K562 (cell line): Measurements from ENCODE around the gene UGT2B15. TPM values are rescaled to one million over a fixed set of nuclear protein-coding genes. Genes with fewer than 3 reads are reported as not detected.

Experiments
- BRD4 ChIP-seq: fragments of 200-600 bp; sonication (generic); IDR thresholded peaks from 2 replicates; pipeline ENCODE4 v1.6.1; 2017; ENCODE audit warnings: inconsistent platforms
- EP300 ChIP-seq: IDR thresholded peaks from 2 replicates; pipeline ENCODE4 v1.6.1; 2012; ENCODE audit warnings: low read length, improper control_type of control experiment
- RBBP5 ChIP-seq: fragments of 200-600 bp; sonication (generic); IDR thresholded peaks from 2 replicates; pipeline ENCODE4 v1.6.1; 2012; ENCODE audit warnings: borderline replicate concordance, mild to moderate bottlenecking, low read length, control low read depth, inconsistent platforms; ENCODE audit not compliant: insufficient read depth, poor library complexity, severe bottlenecking
- SRSF3 ChIP-seq: fragments of 200-400 bp; formaldehyde crosslinking; IDR thresholded peaks from 2 replicates; pipeline ENCODE4 v1.6.1; 2016; ENCODE audit warnings: mild to moderate bottlenecking, low read length, moderate library complexity; ENCODE audit not compliant: insufficient read depth
- TSHZ1 ChIP-seq: fragments of 250-450 bp; sonication (Bioruptor Pico); IDR thresholded peaks from 2 replicates; pipeline ENCODE4 v1.4.0; 2020; ENCODE audit warnings: mild to moderate bottlenecking, moderate library complexity
- ZFPM2 ChIP-seq: fragments of 250-450 bp; sonication (Bioruptor Pico); IDR thresholded peaks from 2 replicates; pipeline ENCODE4 v1.5.1; 2022; ENCODE audit warnings: mild to moderate bottlenecking
- ZNF175 ChIP-seq: fragments of 200-800 bp; sonication (Bioruptor generic); IDR thresholded peaks from 2 replicates; pipeline ENCODE4 v1.6.1; 2016; ENCODE audit warnings: low read depth, mild to moderate bottlenecking, missing genetic modification characterization, missing compliant biosample characterization
- ZNF263 ChIP-seq: sonication (generic); formaldehyde crosslinking; IDR thresholded peaks from 2 replicates; pipeline ENCODE4 v1.8.0; 2022; ENCODE audit warnings: mild to moderate bottlenecking, missing genetic modification reagents, borderline replicate concordance
- ZNF699 ChIP-seq: fragments of 250-450 bp; sonication (Bioruptor Pico); IDR thresholded peaks from 2 replicates; pipeline ENCODE4 v1.8.0; 2021; ENCODE audit warnings: mild to moderate bottlenecking, moderate library complexity; ENCODE audit not compliant: insufficient replicate concordance
- polyA plus RNA-seq, 8 experiments: library from polyadenylated mRNA; depleted of rRNA in 4 of 8; stranded (reverse) in 5 of 8; unstranded in 3 of 8; fragments of >200 nt; fragmentation: Nextera tagmentation in 2 of 8; fragmentation: Illumina TruSeq in 1 of 8; extraction: Ambion mirVana in 2 of 8; extraction: Trizol in 1 of 8; gene quantifications; 2 replicates each; pipeline versions ENCODE4 v1.2.1 to v1.2.3, GENCODE V29; 2011 to 2014; ENCODE audit warnings: inconsistent platforms in 1 of 8, missing spikeins in 1 of 8
- total RNA-seq, 7 experiments: library from RNA; depleted of rRNA in 6 of 7; stranded (reverse); fragments of >200 nt in 6 of 7; fragmentation: Illumina TruSeq in 2 of 7; extraction: Trizol in 2 of 7; gene quantifications; 2 replicates each; pipeline versions ENCODE4 v1.2.1 to v1.2.3, GENCODE V29; 2011 to 2021; ENCODE audit warnings: low replicate concordance in 1 of 7
- TF ChIP-seq, protein P1 (sequence below): fragments of 450-650 bp; IDR thresholded peaks from one replicate; pipeline ENCODE4 v1.6.1; 2018; ENCODE audit warnings: mild to moderate bottlenecking, moderate library complexity; ENCODE audit not compliant: partially characterized antibody
- TF ChIP-seq, protein P2 (sequence below), 2 experiments: IDR thresholded peaks in 1 of 2; conservative IDR thresholded peaks in 1 of 2; 2 replicates each; pipeline ENCODE4 v1.6.1; 2016; ENCODE audit warnings: low read depth in 2 of 2, mild to moderate bottlenecking in 1 of 2, missing compliant biosample characterization in 1 of 2, missing genetic modification characterization in 1 of 2, moderate library complexity in 1 of 2

UGT2B15 gene
- total and polyA plus RNA-seq, 9 of the 15 experiments (the other 6 are each of a cell fraction or from before 2014, with no cell fraction given), result 0.06 to 0.16 (median 0.10) TPM; not detected in 6

- TF ChIP-seq, protein P1, sequence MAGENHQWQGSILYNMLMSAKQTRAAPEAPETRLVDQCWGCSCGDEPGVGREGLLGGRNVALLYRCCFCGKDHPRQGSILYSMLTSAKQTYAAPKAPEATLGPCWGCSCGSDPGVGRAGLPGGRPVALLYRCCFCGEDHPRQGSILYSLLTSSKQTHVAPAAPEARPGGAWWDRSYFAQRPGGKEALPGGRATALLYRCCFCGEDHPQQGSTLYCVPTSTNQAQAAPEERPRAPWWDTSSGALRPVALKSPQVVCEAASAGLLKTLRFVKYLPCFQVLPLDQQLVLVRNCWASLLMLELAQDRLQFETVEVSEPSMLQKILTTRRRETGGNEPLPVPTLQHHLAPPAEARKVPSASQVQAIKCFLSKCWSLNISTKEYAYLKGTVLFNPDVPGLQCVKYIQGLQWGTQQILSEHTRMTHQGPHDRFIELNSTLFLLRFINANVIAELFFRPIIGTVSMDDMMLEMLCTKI, result no peak
- TF ChIP-seq, protein P2, sequence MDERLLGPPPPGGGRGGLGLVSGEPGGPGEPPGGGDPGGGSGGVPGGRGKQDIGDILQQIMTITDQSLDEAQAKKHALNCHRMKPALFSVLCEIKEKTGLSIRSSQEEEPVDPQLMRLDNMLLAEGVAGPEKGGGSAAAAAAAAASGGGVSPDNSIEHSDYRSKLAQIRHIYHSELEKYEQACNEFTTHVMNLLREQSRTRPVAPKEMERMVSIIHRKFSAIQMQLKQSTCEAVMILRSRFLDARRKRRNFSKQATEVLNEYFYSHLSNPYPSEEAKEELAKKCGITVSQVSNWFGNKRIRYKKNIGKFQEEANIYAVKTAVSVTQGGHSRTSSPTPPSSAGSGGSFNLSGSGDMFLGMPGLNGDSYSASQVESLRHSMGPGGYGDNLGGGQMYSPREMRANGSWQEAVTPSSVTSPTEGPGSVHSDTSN (CRISPR knock-in tag; IDR thresholded peaks at IDR 0.05; ENCODE audit: low read depth), result no peak
- TF ChIP-seq, protein P2 (tag; conservative IDR thresholded peaks at IDR 0.05; ENCODE audit: low read depth), result no peak
- TF ChIP-seq RBBP5, result no peak
- no peak for TF ChIP-seq ZNF175 (CRISPR knock-in tag)
- no peak for TF ChIP-seq SRSF3
- no peak for TF ChIP-seq ZNF263 (CRISPR knock-in tag)
- no peak for TF ChIP-seq EP300
- no peak for TF ChIP-seq ZNF699 (CRISPR knock-in tag)
- TF ChIP-seq BRD4, result no peak
- no peak for TF ChIP-seq TSHZ1 (CRISPR knock-in tag)
- no peak for TF ChIP-seq ZFPM2 (CRISPR knock-in tag)
Measured at GRCh38 chr4:68683034-68683433, 12.6 kb upstream of the UGT2B15 start (continued).
